DOHH2 (cell line): ENCODE measurements around the gene DBR1.

Source experiments
- CTCF ChIP-seq: fragments of 200-600 bp; sonication (generic); IDR thresholded peaks from one replicate; pipeline ENCODE4 v1.5.1; 2014; ENCODE audit warnings: antibody characterized with exemption, mild to moderate bottlenecking, low read depth, low read length; ENCODE audit not compliant: poor library complexity, severe bottlenecking
- EZH2phosphoT487 ChIP-seq: fragments of 200-600 bp; sonication (generic); IDR thresholded peaks from 2 replicates; pipeline ENCODE4 v1.6.1; 2017; ENCODE audit warnings: borderline replicate concordance, mild to moderate bottlenecking, antibody characterized with exemption, low read length, moderate library complexity, mixed read lengths

- no peak for TF ChIP-seq CTCF
- TF ChIP-seq EZH2phosphoT487: no peak
Observed at GRCh38 chr3:138137861-138138260, 36.9 kb downstream of the DBR1 start.
